NCI-H1694 (cell line): ENCODE results near the gene ABCF2.
A peak's percentile ranks its signal among the peaks of the same experiment; 100 is the strongest.

Experiments used
- DNase-seq: peaks from one replicate; lab custom pipeline; 2025; lab: John Stamatoyannopoulos, UW

ABCF2 gene

DNA sequence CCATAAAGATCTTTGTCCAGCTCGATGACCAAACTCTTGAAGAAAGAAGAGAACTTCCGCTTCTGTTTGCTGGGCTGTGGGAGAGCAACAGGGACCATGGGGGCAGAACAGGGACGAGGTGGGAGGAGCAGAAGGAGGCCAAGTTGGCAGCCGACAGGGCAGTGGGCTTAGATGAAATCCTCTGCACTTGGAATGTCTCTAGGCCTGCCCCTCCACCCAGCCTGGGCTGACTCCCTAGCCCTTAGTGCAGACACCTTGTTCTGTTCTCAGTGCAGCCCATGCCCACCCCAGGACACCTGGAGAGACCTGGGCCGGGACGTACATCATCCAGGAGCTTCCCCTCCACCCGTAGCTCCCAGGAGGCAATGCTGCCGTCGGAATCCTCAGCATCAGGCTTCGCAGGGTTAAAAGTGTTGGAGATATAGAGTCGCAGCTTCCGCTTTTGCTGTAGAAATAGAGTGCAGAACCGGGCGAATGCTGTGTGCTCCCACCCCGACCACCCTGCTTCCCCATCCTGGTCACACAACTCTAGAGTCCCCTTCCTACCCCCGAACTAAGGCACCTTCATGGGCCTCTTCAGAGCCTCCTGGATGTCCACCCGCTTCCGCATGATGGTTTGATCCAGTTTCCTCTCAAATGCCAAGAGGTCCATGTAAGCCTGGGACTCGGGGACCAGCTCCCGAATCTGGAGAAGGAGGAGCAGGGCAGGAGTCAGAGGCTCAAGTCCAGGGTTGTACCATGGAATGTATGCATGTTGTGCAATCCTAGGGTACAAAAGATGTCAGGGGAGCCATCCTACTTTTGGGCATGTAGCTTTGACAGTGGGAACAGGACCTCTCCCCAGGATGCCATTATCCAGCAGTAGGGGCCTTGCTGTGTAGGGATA is 15.4 kb upstream of the ABCF2 start:
- DNase-seq, result no peak

DNA sequence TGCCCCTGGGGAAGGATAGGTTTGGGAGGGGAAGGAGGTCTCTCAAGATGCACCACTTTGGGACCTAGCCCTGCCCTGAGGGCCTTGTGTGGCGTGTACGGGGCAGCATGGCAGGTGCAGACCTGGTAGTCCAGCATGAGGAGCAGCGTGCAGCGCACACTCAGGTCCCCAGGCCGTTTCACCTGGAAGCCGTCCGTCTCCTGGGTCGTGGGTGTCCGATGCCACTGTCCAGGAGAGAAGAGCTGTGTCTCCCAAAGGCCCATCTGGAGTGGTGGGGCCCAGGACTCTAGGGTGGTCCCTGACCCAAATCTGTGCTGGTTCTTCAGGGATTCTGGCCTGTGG is 14.7 kb upstream of the ABCF2 start:
- no peak for DNase-seq

DNA sequence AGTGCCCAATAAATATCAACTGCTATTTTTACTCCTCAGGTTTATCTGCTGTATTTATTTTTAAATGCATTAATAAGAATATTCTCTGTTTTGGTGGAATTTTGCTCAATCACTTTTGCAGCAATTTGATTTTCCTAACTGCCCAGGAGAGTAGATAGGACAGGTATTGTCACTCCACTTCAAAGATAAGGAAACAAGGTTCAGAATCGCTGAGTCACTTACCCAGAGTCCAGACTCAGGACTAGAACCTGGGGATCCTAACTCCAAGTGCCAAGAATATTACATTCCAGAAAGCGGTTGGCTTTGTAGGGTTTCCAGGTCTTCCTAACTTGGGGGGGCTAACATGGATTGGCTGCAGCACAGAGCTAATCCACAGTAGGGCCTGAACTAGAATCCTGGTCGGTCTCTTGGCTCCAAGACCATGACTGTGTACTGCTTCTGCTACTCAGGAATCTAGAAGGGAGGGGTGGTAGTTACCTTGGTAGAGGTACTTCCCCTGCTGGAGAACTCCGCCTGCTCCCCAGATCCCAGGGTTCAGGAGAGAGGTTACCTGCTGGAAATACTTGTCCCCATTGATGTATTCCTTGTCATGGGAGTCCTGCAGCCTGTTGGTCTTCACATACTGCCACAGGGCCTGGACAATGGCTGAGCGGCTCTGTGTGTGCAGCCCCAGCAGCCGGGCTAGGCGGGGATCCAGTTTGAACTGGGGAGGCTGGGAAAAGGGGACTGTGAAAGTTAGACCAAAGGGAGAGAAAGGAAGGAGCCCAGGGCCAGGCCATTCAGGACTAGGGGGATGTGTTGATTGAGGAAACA is 14.1 kb upstream of the ABCF2 start:
- DNase-seq, result no peak

DNA sequence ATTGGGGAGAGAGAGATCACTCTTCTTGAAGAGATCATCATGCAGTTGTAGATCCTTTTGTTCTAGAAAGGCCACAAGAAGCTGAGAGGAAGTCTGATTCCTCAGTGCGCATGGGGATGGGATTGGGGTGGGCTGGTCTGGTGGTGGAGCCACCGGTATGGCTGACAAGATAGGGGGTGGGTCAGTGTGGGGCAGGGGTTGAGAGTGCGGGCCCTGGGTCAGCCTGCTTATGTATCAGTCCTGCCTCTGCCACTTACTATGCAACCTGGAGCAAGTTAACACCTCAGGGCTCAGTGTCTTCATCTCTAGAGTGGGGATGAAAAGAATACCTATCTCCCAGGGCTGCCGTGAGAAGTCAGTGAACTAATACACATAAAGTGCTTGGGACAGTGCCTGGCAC is 13.5 kb upstream of the ABCF2 start:
- no peak for DNase-seq

DNA sequence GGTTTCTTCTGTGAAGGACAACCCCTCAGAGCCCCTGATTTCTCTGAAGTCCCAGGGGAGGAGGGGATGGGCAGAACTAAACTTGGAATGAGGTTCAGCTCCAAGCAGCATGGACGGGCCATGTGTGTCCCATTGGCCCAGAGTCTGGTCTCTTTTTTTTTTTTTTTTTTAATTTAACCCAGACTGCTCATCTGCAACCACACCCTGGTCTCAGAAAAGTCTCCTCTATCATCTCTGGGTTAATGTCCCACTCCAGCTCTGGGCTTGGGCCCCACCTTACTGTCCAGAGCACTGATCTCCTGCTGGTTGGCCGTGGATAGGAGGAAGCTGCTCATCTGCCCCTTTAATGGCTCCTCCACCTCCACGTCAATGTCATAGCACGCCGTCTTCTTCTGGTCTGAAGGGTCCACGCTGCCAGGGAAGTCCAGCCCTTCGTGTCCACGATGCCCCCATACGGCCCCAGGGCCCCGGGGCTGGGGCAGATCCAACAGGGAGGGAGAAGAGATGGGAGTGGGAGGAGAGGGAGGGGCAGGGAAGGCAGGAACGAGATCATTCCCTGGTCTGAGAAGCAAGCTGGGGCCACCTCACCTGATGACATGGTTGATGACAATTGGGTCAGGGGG is 12.9 kb upstream of the ABCF2 start:
- DNase-seq, result no peak

DNA sequence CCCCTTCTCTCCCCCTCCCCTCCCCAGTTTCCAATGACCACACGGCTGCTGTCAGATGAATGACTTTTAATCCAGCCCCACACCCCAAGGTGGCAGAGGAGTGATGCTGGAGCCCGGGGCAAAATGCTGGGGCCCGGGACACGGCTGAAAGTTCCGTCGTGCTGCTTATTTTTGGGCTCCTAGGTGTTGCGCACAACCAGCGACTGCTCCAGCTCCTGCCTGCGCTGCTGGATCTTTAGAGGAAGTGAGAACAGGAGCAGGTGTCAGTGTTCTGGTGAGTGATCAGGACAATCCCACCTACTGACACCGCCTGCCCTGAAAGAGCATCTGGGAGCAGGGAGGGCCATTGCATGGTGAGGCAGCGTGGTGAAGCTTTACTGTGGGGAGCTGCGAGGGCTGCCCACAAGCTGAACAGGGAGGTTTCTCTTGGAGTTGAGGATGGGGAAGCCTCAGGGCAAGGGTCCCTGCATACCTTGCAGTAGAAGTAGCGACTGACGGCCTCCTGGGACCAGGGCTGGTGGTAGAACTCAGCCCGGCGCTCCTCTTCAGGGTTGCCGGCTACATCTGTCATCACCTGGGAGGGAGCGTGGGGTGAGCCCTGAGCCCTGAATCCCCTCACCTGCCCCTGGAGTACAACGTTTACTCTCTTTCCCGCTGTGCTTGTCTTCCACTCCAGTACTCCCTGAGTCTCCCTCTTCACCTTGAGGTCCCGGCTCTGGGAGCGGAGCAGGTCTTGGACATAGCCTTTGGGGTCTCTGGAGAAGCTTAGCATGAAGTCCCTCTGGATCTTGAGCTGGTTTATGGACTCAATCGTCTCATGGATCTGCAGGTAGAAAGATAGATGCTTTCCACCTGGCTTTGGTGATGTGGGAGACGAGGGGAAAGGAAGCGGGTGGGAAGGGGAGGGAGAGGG is 12.2 kb upstream of the ABCF2 start:
- no peak for DNase-seq

DNA sequence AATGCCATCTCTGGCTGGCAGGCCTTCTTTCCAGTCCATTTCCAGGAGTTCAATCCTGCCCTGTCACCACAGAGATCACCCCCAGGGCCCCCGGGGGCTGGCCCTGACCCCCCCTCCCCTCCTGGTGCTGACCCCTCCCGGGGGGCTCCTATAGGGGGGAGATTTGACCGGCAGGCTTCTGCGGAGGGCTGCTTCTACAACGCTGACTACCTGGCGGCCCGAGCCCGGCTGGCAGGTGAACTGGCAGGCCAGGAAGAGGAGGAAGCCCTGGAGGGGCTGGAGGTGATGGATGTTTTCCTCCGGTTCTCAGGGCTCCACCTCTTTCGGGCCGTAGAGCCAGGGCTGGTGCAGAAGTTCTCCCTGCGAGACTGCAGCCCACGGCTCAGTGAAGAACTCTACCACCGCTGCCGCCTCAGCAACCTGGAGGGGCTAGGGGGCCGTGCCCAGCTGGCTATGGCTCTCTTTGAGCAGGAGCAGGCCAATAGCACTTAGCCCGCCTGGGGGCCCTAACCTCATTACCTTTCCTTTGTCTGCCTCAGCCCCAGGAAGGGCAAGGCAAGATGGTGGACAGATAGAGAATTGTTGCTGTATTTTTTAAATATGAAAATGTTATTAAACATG is 11.3 kb upstream of the ABCF2 start:
- DNase-seq, result no peak

DNA sequence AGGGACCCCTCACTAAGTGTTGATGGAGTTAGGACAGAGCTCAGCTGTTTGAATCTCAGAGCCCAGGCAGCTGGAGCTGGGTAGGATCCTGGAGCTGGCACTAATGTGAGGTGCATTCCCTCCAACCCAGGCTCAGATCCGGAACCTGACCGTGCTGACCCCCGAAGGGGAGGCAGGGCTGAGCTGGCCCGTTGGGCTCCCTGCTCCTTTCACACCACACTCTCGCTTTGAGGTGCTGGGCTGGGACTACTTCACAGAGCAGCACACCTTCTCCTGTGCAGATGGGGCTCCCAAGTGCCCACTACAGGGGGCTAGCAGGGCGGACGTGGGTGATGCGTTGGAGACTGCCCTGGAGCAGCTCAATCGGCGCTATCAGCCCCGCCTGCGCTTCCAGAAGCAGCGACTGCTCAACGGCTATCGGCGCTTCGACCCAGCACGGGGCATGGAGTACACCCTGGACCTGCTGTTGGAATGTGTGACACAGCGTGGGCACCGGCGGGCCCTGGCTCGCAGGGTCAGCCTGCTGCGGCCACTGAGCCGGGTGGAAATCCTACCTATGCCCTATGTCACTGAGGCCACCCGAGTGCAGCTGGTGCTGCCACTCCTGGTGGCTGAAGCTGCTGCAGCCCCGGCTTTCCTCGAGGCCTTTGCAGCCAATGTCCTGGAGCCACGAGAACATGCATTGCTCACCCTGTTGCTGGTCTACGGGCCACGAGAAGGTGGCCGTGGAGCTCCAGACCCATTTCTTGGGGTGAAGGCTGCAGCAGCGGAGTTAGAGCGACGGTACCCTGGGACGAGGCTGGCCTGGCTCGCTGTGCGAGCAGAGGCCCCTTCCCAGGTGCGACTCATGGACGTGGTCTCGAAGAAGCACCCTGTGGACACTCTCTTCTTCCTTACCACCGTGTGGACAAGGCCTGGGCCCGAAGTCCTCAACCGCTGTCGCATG is 10.5 kb upstream of the ABCF2 start:
- no peak for DNase-seq

DNA sequence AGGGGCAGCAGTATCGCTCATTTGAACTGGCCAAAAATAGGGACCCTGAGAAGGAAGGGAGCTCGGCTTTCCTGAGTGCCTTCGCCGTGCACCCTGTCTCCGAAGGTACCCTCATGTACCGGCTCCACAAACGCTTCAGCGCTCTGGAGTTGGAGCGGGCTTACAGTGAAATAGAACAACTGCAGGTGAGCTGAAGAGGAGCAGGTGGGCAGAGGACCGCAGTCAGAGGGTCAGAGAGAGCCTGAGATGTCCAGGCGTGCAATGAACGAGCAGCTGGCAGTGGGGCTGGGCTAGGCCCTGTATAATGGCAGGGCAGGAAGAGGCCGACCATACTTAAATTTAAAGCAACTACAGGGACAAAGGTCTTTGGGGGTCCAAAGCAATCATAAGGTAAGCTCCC is 9.4 kb upstream of the ABCF2 start:
- DNase-seq, result no peak

DNA sequence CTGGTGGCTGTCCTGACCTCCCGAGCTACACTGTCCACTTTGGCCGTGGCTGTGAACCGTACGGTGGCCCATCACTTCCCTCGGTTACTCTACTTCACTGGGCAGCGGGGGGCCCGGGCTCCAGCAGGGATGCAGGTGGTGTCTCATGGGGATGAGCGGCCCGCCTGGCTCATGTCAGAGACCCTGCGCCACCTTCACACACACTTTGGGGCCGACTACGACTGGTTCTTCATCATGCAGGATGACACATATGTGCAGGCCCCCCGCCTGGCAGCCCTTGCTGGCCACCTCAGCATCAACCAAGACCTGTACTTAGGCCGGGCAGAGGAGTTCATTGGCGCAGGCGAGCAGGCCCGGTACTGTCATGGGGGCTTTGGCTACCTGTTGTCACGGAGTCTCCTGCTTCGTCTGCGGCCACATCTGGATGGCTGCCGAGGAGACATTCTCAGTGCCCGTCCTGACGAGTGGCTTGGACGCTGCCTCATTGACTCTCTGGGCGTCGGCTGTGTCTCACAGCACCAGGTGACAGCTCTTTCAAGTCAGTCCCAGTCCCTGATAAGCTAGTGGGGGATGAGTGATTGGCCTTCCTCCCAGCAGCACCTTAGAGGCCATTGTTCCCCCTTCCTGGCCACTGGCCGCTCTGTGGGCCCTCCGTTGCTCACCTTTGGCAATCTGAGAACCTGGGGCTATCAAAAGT is 8.2 kb upstream of the ABCF2 start:
- no peak for DNase-seq

DNA sequence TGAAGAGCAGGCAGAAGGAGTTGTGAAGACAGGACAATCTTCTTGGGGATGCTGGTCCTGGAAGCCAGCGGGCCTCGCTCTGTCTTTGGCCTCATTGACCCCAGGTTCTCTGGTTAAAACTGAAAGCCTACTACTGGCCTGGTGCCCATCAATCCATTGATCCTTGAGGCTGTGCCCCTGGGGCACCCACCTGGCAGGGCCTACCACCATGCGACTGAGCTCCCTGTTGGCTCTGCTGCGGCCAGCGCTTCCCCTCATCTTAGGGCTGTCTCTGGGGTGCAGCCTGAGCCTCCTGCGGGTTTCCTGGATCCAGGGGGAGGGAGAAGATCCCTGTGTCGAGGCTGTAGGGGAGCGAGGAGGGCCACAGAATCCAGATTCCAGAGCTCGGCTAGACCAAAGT is 6.8 kb upstream of the ABCF2 start:
- DNase-seq, result no peak

DNA sequence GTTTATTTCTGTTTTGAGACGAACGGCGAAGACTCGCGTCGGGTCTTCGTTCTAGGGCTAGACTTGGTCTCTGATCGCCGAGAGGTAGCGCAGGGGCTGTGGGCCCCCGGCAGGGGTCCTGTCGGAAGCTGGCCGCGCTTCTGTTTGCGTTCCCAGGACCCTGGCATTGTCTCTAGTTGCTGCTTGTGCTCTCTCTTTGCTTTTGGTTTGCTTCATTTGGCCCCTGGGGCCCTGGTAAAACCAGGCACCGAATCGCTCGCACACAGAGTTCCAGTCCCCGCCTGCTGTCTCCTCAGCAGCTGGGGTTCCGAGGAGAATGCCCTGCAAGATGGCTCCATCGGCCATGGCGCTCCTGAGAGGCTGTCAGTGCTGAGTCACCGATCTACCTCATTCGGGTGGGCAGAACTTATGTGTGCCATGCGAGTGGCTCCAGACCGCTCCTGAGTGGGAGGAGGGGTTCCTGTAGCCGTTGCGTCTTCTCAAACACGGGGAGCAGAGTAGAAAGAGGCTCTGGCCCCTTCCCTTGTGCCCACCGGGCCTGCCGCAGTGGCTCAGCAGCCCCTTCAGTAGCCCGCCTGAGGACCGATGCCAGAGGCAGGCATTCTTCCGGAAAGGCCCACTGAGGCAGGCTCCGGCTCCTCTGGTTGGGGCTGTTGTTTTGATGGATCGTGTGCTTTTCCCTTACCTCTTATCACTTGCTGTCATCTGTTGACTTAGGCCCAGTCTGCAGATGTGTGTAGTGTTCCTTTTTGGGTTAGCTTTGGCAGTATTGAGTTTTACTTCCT is 6.1 kb upstream of the ABCF2 start:
- DNase-seq, result peak; percentile 28

DNA sequence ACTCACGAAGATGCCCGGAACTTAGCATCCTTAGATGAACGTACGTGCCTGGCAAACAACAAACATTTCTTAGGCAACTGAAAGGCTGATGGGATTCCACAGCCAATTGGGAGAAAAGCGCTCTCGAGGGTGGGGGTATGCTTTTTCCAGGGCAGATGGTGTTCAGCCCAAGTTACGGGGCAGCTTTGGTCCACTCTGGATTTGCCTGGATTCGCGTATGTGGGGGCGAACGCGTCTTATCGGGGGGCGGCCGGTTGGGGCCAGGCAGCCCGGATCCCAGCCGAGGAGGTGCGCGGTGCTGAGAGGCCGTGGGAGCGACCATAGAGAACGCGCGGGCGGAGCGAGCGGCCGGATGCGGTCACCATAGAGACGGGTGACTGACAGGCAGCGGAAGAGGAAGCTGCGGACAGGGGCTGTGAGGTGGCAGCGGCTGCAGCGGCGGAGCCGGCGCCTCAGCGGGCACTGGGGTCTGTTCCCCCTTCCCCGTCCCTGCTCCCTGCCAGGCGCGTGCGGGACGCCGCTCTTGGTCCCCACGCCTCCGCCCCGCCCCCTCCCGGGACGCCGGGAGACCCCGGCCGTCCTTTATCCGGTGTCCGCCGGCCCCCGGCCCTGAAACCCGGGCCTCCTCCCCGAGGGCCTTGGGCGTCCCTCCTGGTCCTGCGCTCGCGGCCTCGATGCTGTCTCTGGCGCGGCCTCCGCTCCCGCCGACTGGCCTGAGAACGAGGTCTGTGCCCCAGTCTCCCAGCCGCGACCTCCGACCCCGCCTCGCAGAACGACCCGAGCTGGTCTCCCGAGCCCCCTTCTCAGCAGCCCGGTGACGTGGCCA is 5.3 kb upstream of the ABCF2 start, which contains the start of gene CHPF2:
CHPF2 (plus strand) TSS at position 393 of the 826 bp plus-strand sequence. CDS start 1,529 bp downstream, outside the sequence.
- DNase-seq, result peak; percentile 61

DNA sequence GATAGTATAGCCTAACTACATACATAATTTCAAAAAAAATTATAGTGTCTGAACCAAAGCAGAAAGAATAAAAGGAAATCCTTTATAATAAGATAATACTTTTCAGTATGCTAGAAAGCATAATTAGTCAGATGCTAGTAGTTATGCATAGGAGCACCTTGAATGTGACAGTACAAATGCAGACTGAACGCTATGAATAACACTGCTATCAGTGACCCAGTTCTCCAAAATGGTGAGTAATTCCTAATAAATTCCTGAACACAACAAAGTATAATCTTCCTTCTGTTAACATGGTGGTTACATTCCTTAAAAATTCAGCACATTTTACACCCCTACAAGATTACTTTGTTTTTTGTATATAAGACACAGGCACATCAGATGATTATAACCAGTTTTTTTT is 4.1 kb upstream of the ABCF2 start:
- DNase-seq, result no peak

DNA sequence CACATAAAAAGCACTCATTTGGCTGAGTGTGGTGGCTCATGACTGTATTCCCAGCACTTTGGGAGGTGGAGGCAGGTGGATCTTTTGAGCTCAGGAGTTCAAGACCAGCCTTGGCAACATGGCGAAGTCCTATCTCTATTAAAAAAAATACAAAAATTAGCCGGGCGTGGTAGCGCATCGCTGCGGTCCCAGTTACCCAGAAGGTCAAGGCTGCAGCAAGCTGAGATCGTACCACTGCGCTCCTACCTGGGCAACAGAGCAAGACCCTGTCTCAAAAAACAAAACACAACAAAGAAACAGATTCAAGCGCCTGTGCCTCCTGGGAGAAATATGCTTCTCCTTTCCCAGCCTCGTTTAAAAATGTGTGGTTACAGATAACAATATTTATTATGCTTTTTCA is 2.2 kb upstream of the ABCF2 start:
- no peak for DNase-seq

DNA sequence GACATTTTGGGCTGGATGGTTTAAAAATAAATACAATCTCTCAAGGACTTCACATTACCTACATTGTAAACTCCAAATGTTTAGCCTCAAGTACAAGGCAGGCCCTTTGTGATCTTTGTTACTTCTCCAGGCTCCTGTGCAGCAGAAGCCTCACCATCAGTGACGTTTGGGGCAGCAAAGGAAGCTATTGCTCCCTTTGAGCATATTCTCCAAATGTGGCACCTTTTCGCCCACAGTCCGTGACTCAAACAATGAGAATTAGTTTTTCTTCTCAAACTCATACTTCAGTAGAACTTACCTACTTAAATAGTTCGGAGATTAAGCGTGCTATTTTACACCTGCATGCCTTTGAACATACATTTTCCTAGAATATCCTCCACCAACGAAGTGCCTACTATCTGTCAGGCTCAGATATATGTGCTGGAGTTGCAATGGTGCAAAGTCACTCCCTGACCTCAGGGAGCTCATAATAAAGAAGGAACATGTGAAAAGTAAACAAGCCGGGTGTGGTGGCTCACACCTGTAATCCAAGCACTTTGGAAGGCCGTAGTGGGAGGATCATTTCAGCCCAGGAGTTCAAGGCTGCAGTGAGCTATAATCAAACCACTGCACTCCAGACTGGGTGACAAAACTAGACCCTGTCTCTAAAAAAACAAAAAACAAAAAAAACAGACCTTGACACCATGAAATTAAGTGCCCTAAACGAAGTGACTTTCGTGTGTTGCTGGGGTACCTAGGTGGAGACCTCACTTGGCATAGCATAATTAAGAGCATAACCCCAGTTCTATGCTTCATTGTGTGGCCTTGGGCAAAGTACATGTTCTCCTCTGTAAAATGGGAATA is 1.2 kb upstream of the ABCF2 start:
- DNase-seq, result no peak

DNA sequence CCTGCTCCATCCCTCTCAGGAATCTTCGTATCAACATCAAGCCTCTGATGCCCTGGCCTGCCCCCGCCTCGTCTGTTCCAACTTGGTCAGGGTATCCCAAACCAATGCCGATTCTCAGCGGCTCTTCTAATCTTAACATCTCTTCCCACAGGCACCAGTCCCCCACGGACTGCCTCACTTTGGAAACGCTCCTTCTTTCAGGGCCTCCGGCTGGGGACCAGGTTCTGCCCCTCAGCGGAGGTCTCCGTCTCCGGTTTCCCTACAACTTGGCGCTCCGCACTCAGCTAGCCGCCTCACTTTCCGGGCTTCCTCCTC is 488 bp downstream of the ABCF2 start:
- no peak for DNase-seq
